IPS-NIHi11 (cell line): ENCODE data around the gene NNMT.
"Not testable (repeated sequence)": the region's sequence is repeated elsewhere in the genome, so short reads cannot be mapped to it uniquely, and the experiment has no call there.

Experiments
- DNase-seq: peaks from one replicate; pipeline ENCODE4 v3.0.0; 2012; ENCODE audit warnings: mixed read lengths, low spot score

The NNMT gene

GRCh38 chr11:114310095-114310494, 13.9 kb downstream of the NNMT start:
- no peak for DNase-seq

- no peak for DNase-seq
These were observed 15.7 kb downstream of the NNMT start for GRCh38 chr11:114311946-114312345.

- no peak for DNase-seq
These were observed 17.9 kb downstream of the NNMT start for GRCh38 chr11:114314096-114314495.

GRCh38 chr11:114315749-114316368, 19.7 kb downstream of the NNMT start:
- no peak for DNase-seq

GRCh38 chr11:114316980-114317786, 21.0 kb downstream of the NNMT start:
- no peak for DNase-seq

GRCh38 chr11:114317787-114318137, 21.6 kb downstream of the NNMT start:
- DNase-seq = peak; percentile 55

- no peak for DNase-seq
These were observed 22.2 kb downstream of the NNMT start for GRCh38 chr11:114318361-114318760.

GRCh38 chr11:114319716-114320328, 23.6 kb downstream of the NNMT start:
- DNase-seq = peak; percentile 27

- no peak for DNase-seq
These were observed 25.5 kb downstream of the NNMT start for GRCh38 chr11:114321621-114322257.

- DNase-seq = no peak
These were observed 26.7 kb downstream of the NNMT start for GRCh38 chr11:114322934-114323333.

- no peak for DNase-seq
These were observed 30.0 kb downstream of the NNMT start for GRCh38 chr11:114326151-114326550.

GRCh38 chr11:114326776-114327175, 30.6 kb downstream of the NNMT start:
- no peak for DNase-seq

GRCh38 chr11:114330373-114330772, 34.2 kb downstream of the NNMT start:
- no peak for DNase-seq

GRCh38 chr11:114340311-114341131, 44.3 kb downstream of the NNMT start:
- DNase-seq = peak; percentile 51

- not testable (repeated sequence) for DNase-seq
These were observed 45.5 kb downstream of the NNMT start for GRCh38 chr11:114341667-114342066.

- no peak for DNase-seq
These were observed 46.3 kb downstream of the NNMT start for GRCh38 chr11:114342476-114342875.

GRCh38 chr11:114343020-114343419, 46.8 kb downstream of the NNMT start:
- DNase-seq = no peak

GRCh38 chr11:114343493-114343892, 47.3 kb downstream of the NNMT start:
- no peak for DNase-seq

GRCh38 chr11:114344494-114344893, 48.3 kb downstream of the NNMT start:
- no peak for DNase-seq

- no peak for DNase-seq
These were observed 49.5 kb downstream of the NNMT start for GRCh38 chr11:114345575-114346222.

- no peak for DNase-seq
These were observed 50.5 kb downstream of the NNMT start for GRCh38 chr11:114346709-114347141.
